GM21360 (cell line): ENCODE measurements around the gene SOBP.
"Not testable (repeated sequence)": the region's sequence is repeated elsewhere in the genome, so short reads cannot be mapped to it uniquely, and the experiment has no call there.

Experiments used
- ATAC-seq: cut with Tn5 transposase; IDR thresholded peaks from one replicate; pipeline ENCODE4 v1.9.1; 2021; ENCODE audit warnings: mild to moderate bottlenecking, moderate library complexity; ENCODE audit not compliant: unreplicated experiment

The SOBP gene

GRCh38 chr6:107547451-107547840, 57.5 kb downstream of the SOBP start:
- no peak for ATAC-seq

GRCh38 chr6:107550241-107550840, 60.4 kb downstream of the SOBP start:
- ATAC-seq: no peak

GRCh38 chr6:107550906-107551305, 61.0 kb downstream of the SOBP start:
- ATAC-seq: no peak

- ATAC-seq: not testable (repeated sequence)
These were observed 63.2 kb downstream of the SOBP start for GRCh38 chr6:107553121-107553520.

GRCh38 chr6:107554326-107554725, 64.4 kb downstream of the SOBP start:
- no peak for ATAC-seq

GRCh38 chr6:107554918-107555317, 65.0 kb downstream of the SOBP start:
- ATAC-seq: no peak

GRCh38 chr6:107555449-107555848, 65.5 kb downstream of the SOBP start:
- no peak for ATAC-seq

GRCh38 chr6:107556082-107556481, 66.2 kb downstream of the SOBP start:
- ATAC-seq: no peak

- ATAC-seq: no peak
These were observed 67.8 kb downstream of the SOBP start for GRCh38 chr6:107557698-107558097.

GRCh38 chr6:107560657-107561056, 70.7 kb downstream of the SOBP start:
- no peak for ATAC-seq

- ATAC-seq: no peak
These were observed 71.4 kb downstream of the SOBP start for GRCh38 chr6:107561306-107561705.

GRCh38 chr6:107563694-107564588, 74.0 kb downstream of the SOBP start:
- ATAC-seq: no peak

GRCh38 chr6:107564589-107564951, 74.7 kb downstream of the SOBP start:
- ATAC-seq: no peak

GRCh38 chr6:107565165-107565723, 75.3 kb downstream of the SOBP start:
- ATAC-seq: no peak

GRCh38 chr6:107567643-107568042, 77.7 kb downstream of the SOBP start:
- ATAC-seq: no peak

- ATAC-seq: no peak
These were observed 79.6 kb downstream of the SOBP start for GRCh38 chr6:107569473-107569872.

- no peak for ATAC-seq
These were observed 81.4 kb downstream of the SOBP start for GRCh38 chr6:107571354-107571753.

GRCh38 chr6:107572886-107573285, 83.0 kb downstream of the SOBP start:
- no peak for ATAC-seq

GRCh38 chr6:107574856-107575255, 84.9 kb downstream of the SOBP start:
- ATAC-seq: no peak

GRCh38 chr6:107576852-107577251, 86.9 kb downstream of the SOBP start:
- no peak for ATAC-seq

- ATAC-seq: no peak
These were observed 88.9 kb downstream of the SOBP start for GRCh38 chr6:107578642-107579341.
